Esophagus squamous epithelium (tissue), 4 donors: Measurements from ENCODE around the gene RRAD.

ENCODE experiments used
- CTCF ChIP-seq, 6 experiments: fragments of 450-650 bp in 4 of 6; fragments of 200-600 bp in 2 of 6; sonication (generic) in 2 of 6; IDR thresholded peaks; one replicate each; pipeline ENCODE4 v1.5.1; 2016 to 2019; ENCODE audit warnings: antibody characterized with exemption in 6 of 6, mild to moderate bottlenecking in 4 of 6, moderate library complexity in 4 of 6
- POLR2A ChIP-seq, 4 donors: fragments of 450-650 bp; IDR thresholded peaks; one replicate each; pipeline ENCODE4 v1.6.1; 2017; ENCODE audit warnings: antibody characterized with exemption in 4 of 4, mild to moderate bottlenecking in 4 of 4, moderate library complexity in 3 of 4

GRCh38 chr16:66958857-66959703, 33.7 kb upstream of the RRAD start:
- TF ChIP-seq POLR2A (IDR thresholded peaks at IDR 0.05) (no peak), CTCF (IDR thresholded peaks at IDR 0.05) (no peak)
